Measurements from ENCODE around the gene LRRN4CL.

- TF ChIP-seq POLR2A (IDR thresholded peaks at IDR 0.05; ENCODE audit: low read depth), result no peak
- TF ChIP-seq CTCF (IDR thresholded peaks at IDR 0.05), result no peak
- TF ChIP-seq POLR2AphosphoS5 (IDR thresholded peaks at IDR 0.05), result no peak
- no peak for TF ChIP-seq EP300 (IDR thresholded peaks at IDR 0.05)
Measured at GRCh38 chr11:62644220-62644619, 45.1 kb downstream of the LRRN4CL start.
